Subcutaneous abdominal adipose tissue (tissue), 5 donors: ENCODE data around the gene CYP2C19.
"Not testable (repeated sequence)": the region's sequence is repeated elsewhere in the genome, so short reads cannot be mapped to it uniquely, and the experiment has no call there.

Experiments used
- H3K27ac ChIP-seq: one replicate; pipeline ENCODE4 v1.7.0; 2013; ENCODE audit warnings: low read depth, mild to moderate bottlenecking, inconsistent platforms, low read length, moderate library complexity
- H3K27me3 ChIP-seq, 5 donors: one replicate each; pipeline ENCODE4 v1.7.0; 2013; ENCODE audit warnings: low read length in 5 of 5, inconsistent platforms in 1 of 5; ENCODE audit not compliant: control insufficient read depth in 5 of 5, insufficient read depth in 4 of 5
- H3K36me3 ChIP-seq, 5 donors: one replicate each; pipeline ENCODE4 v1.7.0; 2013; ENCODE audit warnings: low read length in 5 of 5; ENCODE audit not compliant: control insufficient read depth in 5 of 5, insufficient read depth in 5 of 5
- H3K4me1 ChIP-seq, 5 donors: one replicate each; pipeline ENCODE4 v1.7.0; 2013; ENCODE audit warnings: low read length in 5 of 5, mild to moderate bottlenecking in 3 of 5, moderate library complexity in 1 of 5; ENCODE audit not compliant: control insufficient read depth in 5 of 5, insufficient read depth in 5 of 5
- H3K4me3 ChIP-seq, 5 donors: one replicate each; pipeline ENCODE4 v1.7.0; 2013; ENCODE audit warnings: low read length in 5 of 5, low read depth in 1 of 5
- H3K9ac ChIP-seq, 5 donors: one replicate each; pipeline ENCODE4 v1.7.0; 2013; ENCODE audit warnings: low read length in 5 of 5, mild to moderate bottlenecking in 4 of 5, moderate library complexity in 3 of 5
- H3K9me3 ChIP-seq, 5 donors: one replicate each; pipeline ENCODE4 v1.7.0; 2013; ENCODE audit warnings: low read length in 5 of 5; ENCODE audit not compliant: control insufficient read depth in 5 of 5
- donor health status: healthy.
- donor health status: healthy.
- donor health status: healthy.
- donor health status: healthy.
- donor health status: healthy.

Gene CYP2C19

DNA sequence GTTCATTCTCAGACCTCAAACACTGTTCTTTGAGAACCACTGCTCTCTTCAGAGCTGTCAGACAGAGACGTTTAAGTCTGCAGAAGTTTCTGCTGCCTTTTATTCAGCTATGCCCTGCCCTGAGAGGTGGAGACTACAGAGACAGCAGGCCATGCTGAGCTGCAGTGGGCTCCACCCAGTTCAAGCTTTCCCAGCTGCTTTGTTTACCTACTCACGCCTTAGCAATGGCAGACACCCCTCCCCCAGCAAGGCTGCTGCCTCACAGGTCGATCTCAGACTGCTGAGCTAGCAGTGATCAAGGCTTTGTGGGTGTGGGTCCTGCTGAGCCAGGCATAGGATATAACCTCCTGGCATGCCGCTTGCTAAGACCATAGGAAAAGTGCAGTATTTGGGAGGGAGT is 95.5 kb downstream of the CYP2C19 start:
- Histone ChIP-seq H3K9ac (no peak overlapping the region), H3K4me1 (no peaks in the 10 kb centered on the region), H3K27me3 (no peaks in the 10 kb centered on the region), H3K9me3 (peaks cover 0 to under 1% (median 0%) of the 10 kb centered on the region in 5 donors), H3K27ac (no peak overlapping the region), H3K4me3 (no peak overlapping the region), H3K36me3 (no peaks in the 10 kb centered on the region)

DNA sequence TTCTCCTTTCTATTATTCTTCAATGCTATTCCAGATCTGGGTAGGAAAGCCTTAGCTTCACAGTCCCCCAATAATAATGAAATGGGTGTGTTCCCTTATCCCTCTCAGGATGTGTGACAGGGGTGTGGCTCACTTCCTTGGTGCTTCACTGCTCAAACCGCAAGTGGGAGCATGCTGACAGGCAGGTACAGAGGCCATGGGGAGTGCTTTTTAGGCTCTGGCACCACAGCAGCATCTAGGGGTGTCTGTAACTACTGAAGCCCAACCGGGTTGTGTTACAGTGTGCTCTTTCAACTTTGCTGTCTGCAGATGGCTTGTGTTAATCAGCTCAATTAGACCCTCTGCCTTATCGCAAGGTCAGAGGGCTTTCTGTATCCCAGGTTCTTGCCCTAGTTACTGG is 96.6 kb downstream of the CYP2C19 start:
- Histone ChIP-seq H3K9ac (no peak overlapping the region), H3K4me1 (no peaks in the 10 kb centered on the region), H3K27me3 (no peaks in the 10 kb centered on the region), H3K36me3 (no peaks in the 10 kb centered on the region), H3K4me3 (no peak overlapping the region), H3K27ac (no peak overlapping the region), H3K9me3 (peaks cover 0 to 6% (median 0%) of the 10 kb centered on the region in 5 donors)

DNA sequence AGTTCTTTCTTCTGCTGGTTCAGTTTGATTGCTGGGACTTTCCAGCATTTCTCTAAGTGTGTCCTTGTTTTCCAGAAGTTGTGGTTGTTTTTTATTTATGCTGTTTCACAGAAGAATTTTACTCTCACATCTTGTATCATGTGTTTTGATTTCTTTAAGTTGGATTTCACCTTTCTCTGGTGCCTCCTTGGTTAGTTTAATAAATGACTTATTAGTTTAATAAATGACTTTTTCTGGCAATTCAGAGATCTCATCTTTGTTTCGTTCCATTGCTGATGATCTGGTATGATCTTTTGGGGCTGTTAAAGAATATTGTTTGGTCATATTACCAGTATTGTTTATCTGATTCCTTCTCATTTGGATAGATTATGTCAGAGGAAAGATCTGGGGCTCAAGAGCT is 116.2 kb downstream of the CYP2C19 start:
- no peak overlapping the region for H3K4me3 ChIP-seq
- no peaks in the 10 kb centered on the region for H3K36me3 ChIP-seq
- H3K9ac ChIP-seq: no peak overlapping the region
- H3K4me1 ChIP-seq: no peaks in the 10 kb centered on the region
- no peaks in the 10 kb centered on the region for H3K9me3 ChIP-seq
- no peak overlapping the region for H3K27ac ChIP-seq
- no peaks in the 10 kb centered on the region for H3K27me3 ChIP-seq

GRCh38 chr10:94879214-94879613 is 116.7 kb downstream of the CYP2C19 start:
- no peak overlapping the region for H3K4me3 ChIP-seq
- H3K9ac ChIP-seq: no peak overlapping the region
- no peaks in the 10 kb centered on the region for H3K27me3 ChIP-seq
- H3K27ac ChIP-seq: no peak overlapping the region
- no peaks in the 10 kb centered on the region for H3K4me1 ChIP-seq
- no peaks in the 10 kb centered on the region for H3K36me3 ChIP-seq
- no peaks in the 10 kb centered on the region for H3K9me3 ChIP-seq

- Histone ChIP-seq H3K27me3 (no peaks in the 10 kb centered on the region), H3K4me3 (no peak overlapping the region), H3K9ac (no peak overlapping the region), H3K36me3 (no peaks in the 10 kb centered on the region), H3K27ac (no peak overlapping the region), H3K4me1 (no peaks in the 10 kb centered on the region), H3K9me3 (peaks cover 0 to 5% (median 3%) of the 10 kb centered on the region in 5 donors)
Observed at GRCh38 chr10:94889123-94889522, 126.6 kb downstream of the CYP2C19 start.

GRCh38 chr10:94890264-94891022 is 128.0 kb downstream of the CYP2C19 start:
- H3K9ac ChIP-seq: no peak overlapping the region
- no peaks in the 10 kb centered on the region for H3K36me3 ChIP-seq
- no peak overlapping the region for H3K4me3 ChIP-seq
- H3K27me3 ChIP-seq: no peaks in the 10 kb centered on the region
- no peak overlapping the region for H3K27ac ChIP-seq
- peaks cover 0 to 5% (median 3%) of the 10 kb centered on the region in 5 donors for H3K9me3 ChIP-seq
- H3K4me1 ChIP-seq: no peaks in the 10 kb centered on the region

DNA sequence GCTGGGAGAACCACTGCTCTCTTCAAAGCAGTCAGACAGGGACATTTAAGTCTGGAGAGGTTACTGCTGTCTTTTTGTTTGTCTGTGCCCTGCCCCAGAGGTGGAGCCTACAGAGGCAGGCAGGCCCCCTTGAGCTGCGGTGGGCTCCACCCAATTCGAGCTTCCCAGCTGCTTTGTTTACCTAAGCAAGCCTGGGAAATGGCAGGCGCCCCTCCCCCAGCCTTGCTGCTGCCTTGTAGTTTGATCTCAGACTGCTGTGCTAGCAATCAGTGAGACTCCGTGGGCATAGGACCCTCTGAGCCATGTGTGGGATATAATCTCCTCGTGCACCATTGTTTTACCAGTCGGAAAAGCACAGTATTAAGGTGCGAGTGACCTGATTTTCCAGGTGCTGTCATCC is 135.9 kb downstream of the CYP2C19 start:
- not testable (repeated sequence) for H3K27me3 ChIP-seq

GRCh38 chr10:94902080-94902479 is 139.6 kb downstream of the CYP2C19 start:
- no peak overlapping the region for H3K9ac ChIP-seq
- H3K4me3 ChIP-seq: no peak overlapping the region
- H3K36me3 ChIP-seq: no peaks in the 10 kb centered on the region
- H3K27me3 ChIP-seq: no peaks in the 10 kb centered on the region
- peaks cover 0 to 7% (median 4%) of the 10 kb centered on the region in 5 donors for H3K9me3 ChIP-seq
- H3K4me1 ChIP-seq: no peaks in the 10 kb centered on the region
- H3K27ac ChIP-seq: no peak overlapping the region

More for the DNA sequence above, 135.9 kb downstream of the CYP2C19 start:
- H3K9ac ChIP-seq, H3K27ac ChIP-seq, H3K4me3 ChIP-seq, H3K4me1 ChIP-seq, H3K36me3 ChIP-seq, H3K9me3 ChIP-seq: not testable (repeated sequence)

- H3K4me1 ChIP-seq: no peaks in the 10 kb centered on the region
- no peaks in the 10 kb centered on the region for H3K36me3 ChIP-seq
- peaks cover 0 to 8% (median 6%) of the 10 kb centered on the region in 5 donors for H3K9me3 ChIP-seq
- no peak overlapping the region for H3K9ac ChIP-seq
- H3K27ac ChIP-seq: no peak overlapping the region
- H3K27me3 ChIP-seq: no peaks in the 10 kb centered on the region
- no peak overlapping the region for H3K4me3 ChIP-seq
Observed at GRCh38 chr10:94902570-94902969, 140.1 kb downstream of the CYP2C19 start.
